HL-60/S4 treated with phorbol 12-myristate 13-acetate at 8.2 ng/mL for 4 days and 3 days (cell line): ENCODE data around the gene APEH.
"Not testable (repeated sequence)": the region's sequence is repeated elsewhere in the genome, so short reads cannot be mapped to it uniquely, and the experiment has no call there.

Experiments used
- in situ Hi-C: fragments of 300-500 bp; cut with MboI; formaldehyde crosslinking; loops from 2 replicates; pipeline ENCODE4 v1.15.0; 2022; ENCODE audit warnings: low sequenced_read_pairs

APEH gene

GRCh38 chr3:49666592-49666991, 7.6 kb upstream of the APEH start:
- in situ Hi-C loops, result loop anchor here (25.0 kb wide), 1 partner anchor 104 kb away; the partner anchor contains the start of gene BSN

- in situ Hi-C loops, result loop anchor here (25.0 kb wide), 1 partner anchor 106 kb away; the partner anchor contains the start of gene BSN
Measured at GRCh38 chr3:49667701-49668413, 6.3 kb upstream of the APEH start.

GRCh38 chr3:49668414-49668797, 5.7 kb upstream of the APEH start:
- in situ Hi-C loops, result loop anchor here (25.0 kb wide), 1 partner anchor 106 kb away; the partner anchor contains the start of gene BSN

DNA sequence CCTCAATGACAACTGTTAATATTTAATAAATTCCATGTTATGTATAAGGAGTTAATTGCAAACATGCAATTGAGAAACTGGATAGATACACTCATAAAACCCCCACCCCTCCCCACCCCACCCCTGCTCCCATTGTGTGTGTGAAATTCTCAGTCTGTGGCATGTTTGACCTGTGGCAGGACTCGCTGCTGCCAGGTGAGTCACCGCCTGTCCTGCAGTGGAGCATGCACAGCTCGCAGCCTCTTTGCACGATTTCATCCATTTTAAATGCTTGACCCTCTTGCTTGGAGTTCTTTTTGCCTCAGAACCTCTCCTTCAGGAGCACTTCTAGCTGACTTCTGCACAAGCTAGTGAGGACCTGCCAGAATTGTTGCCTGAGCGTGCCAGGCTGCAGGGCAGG, 5.3 kb upstream of the APEH start:
- in situ Hi-C loops, result loop anchor here (25.0 kb wide), 1 partner anchor 107 kb away; the partner anchor contains the start of gene BSN

DNA sequence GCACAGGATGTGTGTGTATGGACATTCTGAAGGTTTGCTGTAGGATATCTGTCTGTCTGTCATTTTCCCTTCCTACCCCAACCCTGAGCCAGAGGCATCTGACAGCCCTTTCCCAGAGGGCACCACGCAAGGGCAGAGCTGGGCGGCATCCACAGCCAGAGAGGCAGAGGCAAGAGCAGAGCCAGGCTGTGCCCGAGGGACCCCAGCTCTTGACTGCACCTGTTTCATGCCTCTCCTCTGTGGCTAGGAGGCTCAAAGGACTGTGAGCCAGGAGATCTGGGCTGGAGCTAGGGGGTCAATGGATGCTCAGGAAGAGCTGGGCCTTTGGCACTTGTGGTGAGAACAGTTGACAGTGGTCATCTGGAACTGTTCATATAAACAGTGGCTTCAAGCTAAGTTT, 4.8 kb upstream of the APEH start:
- in situ Hi-C loops, result loop anchor here (25.0 kb wide), 1 partner anchor 107 kb away; the partner anchor contains the start of gene BSN

GRCh38 chr3:49670940-49671290, 3.2 kb upstream of the APEH start:
- in situ Hi-C loops, result loop anchor here (25.0 kb wide), 1 partner anchor 109 kb away; the partner anchor contains the start of gene BSN

GRCh38 chr3:49671291-49672288, 2.6 kb upstream of the APEH start:
- in situ Hi-C loops, result loop anchor here (25.0 kb wide), 1 partner anchor 109 kb away; the partner anchor contains the start of gene BSN

DNA sequence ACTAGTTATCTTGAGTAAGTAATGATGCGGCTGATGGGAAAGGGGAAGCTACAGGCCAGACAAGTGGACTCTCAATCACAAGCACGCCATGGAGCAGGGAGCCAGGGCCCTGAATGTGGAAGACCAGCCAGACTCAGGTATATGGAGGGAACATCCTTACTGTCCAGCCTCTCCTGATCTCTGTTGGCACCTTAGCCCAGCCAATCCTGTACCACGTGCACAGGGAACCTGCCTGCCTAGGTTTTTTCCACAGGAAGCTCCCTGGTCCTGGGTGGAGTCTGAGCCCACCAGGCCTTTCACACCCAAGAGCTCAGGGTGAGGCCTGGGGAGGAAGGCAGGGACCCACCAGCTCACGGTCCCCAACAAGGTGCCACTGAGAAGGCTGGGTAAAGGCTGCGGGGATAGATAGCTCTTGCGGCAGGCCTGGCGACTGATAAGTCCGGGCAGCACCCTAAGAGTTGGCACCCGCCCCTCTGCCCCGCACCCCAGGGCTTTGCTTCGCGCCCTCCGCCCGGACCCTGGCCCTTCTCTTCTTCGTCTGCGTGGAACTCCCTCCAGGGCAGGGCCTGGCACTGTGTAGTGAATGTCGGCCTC, 933 bp upstream of the APEH start:
- in situ Hi-C loops, result loop anchor here (25.0 kb wide), 1 partner anchor 111 kb away; the partner anchor contains the start of gene BSN

GRCh38 chr3:49674497-49674983, 389 bp downstream of the APEH start:
- in situ Hi-C loops, result loop anchor here (25.0 kb wide), 1 partner anchor 112 kb away; the partner anchor contains the start of gene BSN

DNA sequence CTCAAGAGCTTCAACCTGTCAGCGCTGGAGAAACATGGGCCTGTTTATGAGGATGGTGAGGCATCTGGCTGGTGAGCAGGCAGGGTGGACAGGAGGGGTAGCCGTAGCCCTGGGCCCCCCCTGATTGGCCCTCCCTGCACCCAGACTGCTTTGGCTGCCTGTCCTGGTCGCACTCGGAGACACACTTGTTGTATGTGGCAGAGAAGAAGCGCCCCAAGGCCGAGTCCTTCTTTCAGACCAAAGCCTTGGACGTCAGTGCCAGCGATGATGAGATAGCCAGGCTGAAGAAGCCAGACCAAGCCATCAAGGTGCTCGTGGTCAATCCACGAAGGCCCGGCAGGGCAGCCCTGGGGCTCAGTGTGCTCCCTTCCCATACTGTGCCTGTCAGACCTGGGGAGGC, 1.8 kb downstream of the APEH start:
- in situ Hi-C loops, result no loop called here

GRCh38 chr3:49680493-49681231, 6.5 kb downstream of the APEH start:
- in situ Hi-C loops, result no loop called here

- in situ Hi-C loops, result no loop called here
Measured at GRCh38 chr3:49681232-49681522, 7.0 kb downstream of the APEH start.

- in situ Hi-C loops, result no loop called here
Measured at GRCh38 chr3:49681543-49681942, 7.4 kb downstream of the APEH start.

DNA sequence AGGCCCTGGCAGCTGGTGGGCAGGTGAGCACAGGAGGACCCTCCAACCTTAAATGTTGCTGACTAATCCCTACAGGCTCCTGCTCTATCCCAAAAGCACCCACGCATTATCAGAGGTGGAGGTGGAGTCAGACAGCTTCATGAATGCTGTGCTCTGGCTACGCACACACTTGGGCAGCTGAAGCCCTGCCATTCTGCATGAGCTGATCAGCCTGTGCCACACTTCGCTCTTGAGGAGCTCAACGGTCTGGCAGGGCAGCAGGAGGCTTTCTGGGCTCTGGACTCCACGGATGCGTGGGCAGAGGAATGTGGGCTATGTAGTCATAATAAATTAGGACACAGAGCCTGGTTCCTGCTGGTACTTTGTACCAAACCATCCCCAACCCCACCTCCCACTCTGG, 9.0 kb downstream of the APEH start:
- in situ Hi-C loops, result no loop called here

- in situ Hi-C loops, result not testable (repeated sequence)
Measured at GRCh38 chr3:49684453-49684852, 10.3 kb downstream of the APEH start.

DNA sequence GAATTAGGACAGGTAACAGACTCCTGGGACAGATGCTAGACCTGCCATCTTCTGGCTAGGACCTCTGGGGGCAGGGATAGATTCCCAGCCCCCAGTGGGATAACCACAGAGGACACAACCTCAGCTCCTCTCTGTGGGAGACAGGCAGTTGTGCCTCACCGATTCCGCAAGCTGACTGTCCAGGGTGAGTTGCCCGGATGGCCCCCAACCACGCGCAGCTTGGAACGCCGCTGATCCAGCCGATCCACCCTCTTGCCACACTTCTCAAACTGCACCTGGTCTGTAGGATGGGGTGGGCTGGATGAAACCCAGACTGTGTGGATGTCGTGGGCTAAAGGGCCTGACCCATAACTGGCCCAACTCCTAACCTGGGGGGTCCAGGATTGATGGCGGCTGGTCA, 11.0 kb downstream of the APEH start:
- in situ Hi-C loops, result not testable (repeated sequence)

- in situ Hi-C loops, result not testable (repeated sequence)
Measured at GRCh38 chr3:49685846-49686245, 11.7 kb downstream of the APEH start.

DNA sequence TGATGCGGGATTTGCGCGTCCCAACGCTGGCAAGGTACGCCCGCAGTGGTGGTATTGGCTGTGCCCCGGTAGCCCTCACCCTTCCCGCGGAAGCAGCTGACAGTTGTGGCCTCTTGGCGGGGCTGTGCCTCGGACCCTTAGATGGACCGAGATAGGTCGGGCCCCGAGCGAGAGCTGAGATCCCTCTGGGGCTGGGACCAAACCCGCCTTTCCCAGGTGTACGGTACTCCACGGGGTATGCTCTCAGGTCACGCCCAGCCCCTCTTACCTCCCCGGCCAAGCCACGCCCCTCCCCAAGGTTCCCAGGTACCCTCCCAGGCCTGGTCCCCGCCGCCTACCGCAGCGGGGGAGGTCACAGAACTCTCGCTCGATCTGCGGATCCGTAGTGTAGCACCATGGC, 12.2 kb downstream of the APEH start:
- in situ Hi-C loops, result not testable (repeated sequence)

- in situ Hi-C loops, result not testable (repeated sequence)
Measured at GRCh38 chr3:49686769-49687423, 12.7 kb downstream of the APEH start.

- in situ Hi-C loops, result not testable (repeated sequence)
Measured at GRCh38 chr3:49687424-49687795, 13.3 kb downstream of the APEH start.
